ENCODE measurements around the gene ZNF784. TPM values are rescaled to one million over a fixed set of nuclear protein-coding genes. Genes with fewer than 3 reads are reported as not detected.

The ZNF784 gene
- total and polyA plus RNA-seq, 2 of the 13 experiments (the other 11 are each of a cell fraction or from before 2014, with no cell fraction given), result 4.1 to 4.2 TPM

- peak; percentile 81 for TF ChIP-seq HOXA3 (CRISPR knock-in tag; IDR thresholded peaks at IDR 0.05)
- no peak for TF ChIP-seq UBTF (CRISPR knock-in tag; IDR thresholded peaks at IDR 0.05)
- no peak for TF ChIP-seq MAZ (IDR thresholded peaks at IDR 0.05; ENCODE audit: borderline replicate concordance, low read depth, low read length)
- TF ChIP-seq MAZ (CRISPR knock-in tag; IDR thresholded peaks at IDR 0.05; ENCODE audit: low read depth), result 0 out of 2 replicates have a peak, but pooled peaks have one; percentile 28
- peak; percentile 5; the same call in 1 of the 2 replicates for TF ChIP-seq POLR2G (IDR thresholded peaks at IDR 0.05; ENCODE audit: low read depth, low read length)
- no peak for TF ChIP-seq ZNF780A (CRISPR knock-in tag; IDR thresholded peaks at IDR 0.05)
- no peak for TF ChIP-seq TOE1 (CRISPR knock-in tag; IDR thresholded peaks at IDR 0.05)
- TF ChIP-seq ZNF451 (CRISPR knock-in tag; IDR thresholded peaks at IDR 0.05), result 0 out of 2 replicates have a peak, but pooled peaks have one; percentile 3
- peak; percentile 64; the same call in 1 of the 2 replicates for TF ChIP-seq ZFP82 (CRISPR knock-in tag; IDR thresholded peaks at IDR 0.05; ENCODE audit: borderline replicate concordance)
- 0 out of 2 replicates have a peak, but pooled peaks have one; percentile 56 for TF ChIP-seq CHCHD3 (CRISPR knock-in tag; IDR thresholded peaks at IDR 0.05)
- no peak for TF ChIP-seq ZHX2 (IDR thresholded peaks at IDR 0.05; ENCODE audit: low read depth)
- no peak for TF ChIP-seq ZHX2 (CRISPR knock-in tag; IDR thresholded peaks at IDR 0.05; ENCODE audit: borderline replicate concordance)
- peak; percentile 95 for TF ChIP-seq AGO2 (optimal IDR thresholded peaks at IDR 0.05; ENCODE audit: low read depth, low read length)
- no peak; the same call in 1 of the 2 replicates for TF ChIP-seq JUND (CRISPR knock-in tag; IDR thresholded peaks at IDR 0.05)
- no peak for TF ChIP-seq ZBTB43 (CRISPR knock-in tag; conservative IDR thresholded peaks at IDR 0.05)
- no peak for TF ChIP-seq IKZF1 (IDR thresholded peaks at IDR 0.05)
- no peak for TF ChIP-seq ZNF3 (CRISPR knock-in tag; IDR thresholded peaks at IDR 0.05)
- no peak for TF ChIP-seq ZNF503 (CRISPR knock-in tag; IDR thresholded peaks at IDR 0.05)
Measured at GRCh38 chr19:55642153-55643002, 18.0 kb upstream of the ZNF784 start (continued).

All from HepG2 (cell line).